ENCODE results near the gene NCF2.
"Not testable (repeated sequence)": the region's sequence is repeated elsewhere in the genome, so short reads cannot be mapped to it uniquely, and the experiment has no call there.

NCF2 gene

GRCh38 chr1:183590244-183591191, at the start of gene NCF2:
Gene NCF2, minus strand, starts transcription at chr1:183590459. Its CDS starts 130 bp downstream, at chr1:183590329.
- DNase-seq (ENCODE audit: low read depth in 2 of 2) = peak; percentile 5 to 14

- DNase-seq (ENCODE audit: low read depth in 2 of 2) = no peak
Observed at GRCh38 chr1:183638649-183639387, 48.6 kb upstream of the NCF2 start.

- no peak for DNase-seq (ENCODE audit: low read depth in 2 of 2)
Observed at GRCh38 chr1:183636783-183637182, 46.5 kb upstream of the NCF2 start.

- DNase-seq (ENCODE audit: low read depth in 2 of 2) = no peak
Observed at GRCh38 chr1:183636334-183636682, 46.0 kb upstream of the NCF2 start.

- DNase-seq (ENCODE audit: low read depth in 2 of 2) = peak; percentile 94 to 95
Observed at GRCh38 chr1:183635606-183636333, 45.5 kb upstream of the NCF2 start, which contains the start of gene ARPC5. Gene ARPC5, minus strand, starts transcription at chr1:183635783. Its CDS starts 124 bp downstream, at chr1:183635659.

- no peak for DNase-seq (ENCODE audit: low read depth in 2 of 2)
Observed at GRCh38 chr1:183635099-183635605, 44.9 kb upstream of the NCF2 start.

GRCh38 chr1:183634429-183635065, 44.3 kb upstream of the NCF2 start:
- DNase-seq (ENCODE audit: low read depth in 2 of 2) = no peak

GRCh38 chr1:183633676-183634343, 43.6 kb upstream of the NCF2 start:
- DNase-seq (ENCODE audit: low read depth in 2 of 2) = peak in 1 of 2 donors; percentile 37

GRCh38 chr1:183632964-183633363, 42.7 kb upstream of the NCF2 start:
- no peak for DNase-seq (ENCODE audit: low read depth in 2 of 2)

GRCh38 chr1:183632114-183632513, 41.9 kb upstream of the NCF2 start:
- DNase-seq (ENCODE audit: low read depth in 2 of 2) = no peak

DNA sequence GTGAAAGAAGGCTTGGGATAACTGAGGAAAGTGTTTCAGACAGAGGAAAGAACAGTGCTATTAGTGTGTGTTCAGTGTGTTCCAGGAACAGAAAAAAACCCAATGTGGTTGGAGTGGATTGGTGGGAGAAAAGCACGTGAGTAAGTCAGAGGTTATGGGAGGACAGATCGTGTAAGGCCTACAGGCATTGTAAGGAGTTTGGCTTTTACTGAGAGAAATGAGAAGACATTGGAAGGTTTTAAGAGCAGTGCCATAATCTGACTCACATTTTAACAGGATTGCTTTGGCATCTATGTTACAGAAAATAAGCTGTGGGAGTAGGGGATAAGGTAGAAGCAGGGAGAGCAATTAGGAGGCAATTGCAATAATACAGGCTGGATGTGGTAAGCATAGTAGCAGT, 40.5 kb upstream of the NCF2 start:
- DNase-seq (ENCODE audit: low read depth in 2 of 2) = no peak

GRCh38 chr1:183628537-183628936, 38.3 kb upstream of the NCF2 start:
- no peak for DNase-seq (ENCODE audit: low read depth in 2 of 2)

- DNase-seq (ENCODE audit: low read depth in 2 of 2) = not testable (repeated sequence)
Observed at GRCh38 chr1:183626236-183626635, 36.0 kb upstream of the NCF2 start.

GRCh38 chr1:183622884-183623785, 32.9 kb upstream of the NCF2 start:
- peak in 1 of 2 donors; percentile 25 for DNase-seq (ENCODE audit: low read depth in 2 of 2)

DNA sequence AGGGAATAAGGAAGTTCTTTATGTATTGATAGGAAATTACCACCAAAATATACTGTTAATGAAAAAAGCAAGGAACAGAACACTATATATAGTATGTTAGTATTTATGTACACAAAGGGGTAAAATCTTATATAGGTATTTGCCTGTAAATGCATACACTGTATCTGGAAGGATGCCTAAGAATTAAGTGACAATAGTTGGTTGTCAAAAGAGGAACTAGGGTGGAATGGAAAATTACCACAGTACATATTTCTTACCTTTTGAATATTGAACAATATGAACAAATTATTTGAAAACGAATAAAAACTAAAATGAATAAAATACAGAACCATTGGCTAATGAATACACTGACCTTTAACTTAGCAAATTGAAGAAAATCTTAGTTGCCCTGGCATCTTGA, 31.8 kb upstream of the NCF2 start:
- DNase-seq (ENCODE audit: low read depth in 2 of 2) = no peak

- no peak for DNase-seq (ENCODE audit: low read depth in 2 of 2)
Observed at GRCh38 chr1:183620311-183620710, 30.1 kb upstream of the NCF2 start.

DNA sequence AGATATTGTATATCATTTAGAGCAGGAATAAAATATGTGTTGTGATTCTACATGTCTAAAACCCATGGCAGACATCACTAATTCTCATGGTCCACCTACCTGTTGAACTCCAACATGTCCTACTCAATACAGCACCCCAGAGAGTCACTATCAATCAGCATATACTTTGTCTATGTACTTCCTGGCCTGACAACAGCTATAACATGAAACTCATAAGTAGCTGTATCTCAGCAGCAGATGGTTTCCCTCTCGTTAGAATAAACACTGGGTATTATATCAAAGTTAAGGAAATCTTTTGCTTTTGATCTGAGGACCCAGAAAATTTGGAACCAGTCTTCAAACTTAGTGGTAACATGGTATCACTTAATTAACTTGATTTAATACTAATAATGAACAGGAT, 29.5 kb upstream of the NCF2 start:
- no peak for DNase-seq (ENCODE audit: low read depth in 2 of 2)

DNA sequence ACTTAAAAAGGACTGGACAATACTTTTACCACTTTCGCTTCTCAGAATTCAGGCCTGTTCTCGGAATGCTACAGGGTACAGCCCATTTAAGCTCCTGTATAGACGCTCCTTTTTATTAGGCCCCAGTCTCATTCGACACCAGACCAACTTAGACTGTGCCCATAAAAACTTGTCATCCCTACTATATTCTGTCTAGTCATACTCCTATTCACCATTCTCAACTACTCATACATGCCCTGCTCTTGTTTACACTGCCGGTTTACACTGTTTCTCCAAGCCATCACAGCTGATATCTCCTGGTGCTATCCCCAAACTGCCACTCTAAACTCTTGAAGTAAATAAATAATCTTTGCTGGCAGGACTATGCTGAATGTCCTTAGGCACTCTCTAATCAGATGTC, 27.9 kb upstream of the NCF2 start:
- DNase-seq (ENCODE audit: low read depth in 2 of 2) = not testable (repeated sequence)

DNA sequence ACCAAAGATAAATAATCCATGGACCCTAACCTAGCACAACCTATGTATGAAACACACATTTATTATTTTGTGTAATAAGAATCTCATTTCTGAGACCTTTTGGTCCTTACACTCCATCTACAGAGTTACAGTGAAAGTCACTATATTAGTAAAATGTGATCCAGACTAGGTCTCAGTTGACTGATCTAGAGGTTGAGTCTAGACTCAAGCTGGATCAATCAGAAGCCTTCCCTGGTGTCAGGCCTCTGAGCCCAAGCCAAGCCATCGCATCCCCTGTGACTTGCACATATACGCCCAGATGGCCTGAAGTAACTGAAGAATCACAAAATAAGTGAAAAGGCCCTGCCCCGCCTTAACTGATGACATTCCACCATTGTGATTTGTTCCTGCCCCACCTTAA, 22.7 kb upstream of the NCF2 start:
- not testable (repeated sequence) for DNase-seq (ENCODE audit: low read depth in 2 of 2)

GRCh38 chr1:183612407-183612806, 22.1 kb upstream of the NCF2 start:
- no peak for DNase-seq (ENCODE audit: low read depth in 2 of 2)

Measured in stimulated activated CD4-positive, alpha-beta T cell treated with anti-CD3 and anti-CD28 coated beads, Interleukin-1b, Interleukin-23, amount 100 ng/mL, for 4 hours (primary cell).